Ascending aorta (tissue), 2 donors: ENCODE results near the gene MTRF1L. TPM values are rescaled to one million over a fixed set of nuclear protein-coding genes. Genes with fewer than 3 reads are reported as not detected.
"Not testable (repeated sequence)": the region's sequence is repeated elsewhere in the genome, so short reads cannot be mapped to it uniquely, and the experiment has no call there.

Experiments used
- DNase-seq, 2 donors: peaks; one replicate each; pipeline ENCODE4 v3.0.0-alpha.2; 2019; ENCODE audit warnings: low spot score in 2 of 2
- H3K27ac ChIP-seq, 2 donors: fragments of 200-600 bp; sonication (generic); one replicate each; pipeline ENCODE4 v1.5.1; 2016 to 2017; ENCODE audit warnings: mild to moderate bottlenecking in 1 of 2
- H3K27me3 ChIP-seq: fragments of 200-600 bp; sonication (generic); one replicate; pipeline ENCODE4 v1.5.1; 2017
- H3K36me3 ChIP-seq, 2 donors: fragments of 200-600 bp; sonication (generic); one replicate each; pipeline ENCODE4 v1.5.1; 2016
- H3K4me1 ChIP-seq, 2 donors: fragments of 200-600 bp; sonication (generic); one replicate each; pipeline ENCODE4 v1.5.1; 2016 to 2017; ENCODE audit warnings: mild to moderate bottlenecking in 1 of 2
- H3K4me3 ChIP-seq, 2 donors: fragments of 200-600 bp; sonication (generic); one replicate each; pipeline ENCODE4 v1.5.1; 2016 to 2017; ENCODE audit warnings: mild to moderate bottlenecking in 1 of 2
- H3K9me3 ChIP-seq, 2 donors: fragments of 200-600 bp; sonication (generic); one replicate each; pipeline ENCODE4 v1.5.1; 2016
- intact Hi-C: fragments of 100-400 bp; cut with DNase I; formaldehyde crosslinking; loops from one replicate; pipeline ENCODE4 v1.15.1; 2023
- total RNA-seq: library from RNA; depleted of rRNA; stranded (reverse); fragments of >200 nt; gene quantifications from one replicate; pipeline ENCODE4 v1.1.0, GENCODE V29; 2016
- TF ChIP-seq, protein P1 (sequence below), 3 experiments: fragments of 200-600 bp in 2 of 3; fragments of 450-650 bp in 1 of 3; sonication (generic) in 2 of 3; IDR thresholded peaks; one replicate each; pipeline ENCODE4 v1.5.1; 2016 to 2019; ENCODE audit warnings: antibody characterized with exemption in 3 of 3, mild to moderate bottlenecking in 1 of 3, moderate library complexity in 1 of 3

Gene MTRF1L
- total RNA-seq, 1 donor from 2014 or later: 105 TPM

DNA sequence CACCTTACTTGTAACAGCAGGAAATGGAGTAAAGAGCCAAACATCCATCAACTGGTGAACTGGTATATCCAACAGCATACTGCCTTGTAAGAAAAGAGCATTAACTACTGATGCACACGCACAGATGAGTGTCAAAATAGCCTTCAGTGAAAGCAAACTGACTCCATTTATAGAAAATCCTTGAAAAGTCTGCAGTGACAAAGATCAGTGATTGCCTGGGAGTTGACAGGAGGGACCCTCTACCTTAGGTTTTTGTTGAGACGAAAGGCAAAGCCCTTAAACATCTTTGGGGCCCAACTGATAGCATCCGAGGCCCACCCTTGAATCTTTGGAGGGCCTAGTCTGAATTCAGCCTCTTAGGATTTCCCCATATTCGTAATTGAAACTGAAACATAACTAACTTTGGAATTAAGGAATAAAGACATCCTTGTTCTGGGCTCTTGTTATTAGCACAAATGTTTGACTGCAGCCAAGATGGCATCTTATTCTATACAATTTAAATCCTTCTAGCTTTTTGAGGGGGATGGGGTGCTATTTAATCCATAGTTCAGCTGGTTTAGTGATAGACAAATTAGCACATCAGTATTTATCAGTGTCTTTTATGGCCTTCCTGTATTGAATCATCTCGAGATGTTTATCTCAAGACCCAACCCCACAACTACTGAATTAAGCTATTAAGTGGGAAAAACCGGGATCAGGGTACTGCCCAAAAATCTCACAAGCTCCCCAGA, 32.7 kb downstream of the MTRF1L start:
- Histone ChIP-seq H3K36me3 (peaks cover 24 to 51% of the 10 kb centered on the region in 2 donors), H3K4me1 (no peaks in the 10 kb centered on the region), H3K9me3 (peaks cover 0 to 5% of the 10 kb centered on the region in 2 donors), H3K27ac (no peak overlapping the region), H3K4me3 (no peak overlapping the region), H3K27me3 (no peaks in the 10 kb centered on the region)
- TF ChIP-seq, protein P1, sequence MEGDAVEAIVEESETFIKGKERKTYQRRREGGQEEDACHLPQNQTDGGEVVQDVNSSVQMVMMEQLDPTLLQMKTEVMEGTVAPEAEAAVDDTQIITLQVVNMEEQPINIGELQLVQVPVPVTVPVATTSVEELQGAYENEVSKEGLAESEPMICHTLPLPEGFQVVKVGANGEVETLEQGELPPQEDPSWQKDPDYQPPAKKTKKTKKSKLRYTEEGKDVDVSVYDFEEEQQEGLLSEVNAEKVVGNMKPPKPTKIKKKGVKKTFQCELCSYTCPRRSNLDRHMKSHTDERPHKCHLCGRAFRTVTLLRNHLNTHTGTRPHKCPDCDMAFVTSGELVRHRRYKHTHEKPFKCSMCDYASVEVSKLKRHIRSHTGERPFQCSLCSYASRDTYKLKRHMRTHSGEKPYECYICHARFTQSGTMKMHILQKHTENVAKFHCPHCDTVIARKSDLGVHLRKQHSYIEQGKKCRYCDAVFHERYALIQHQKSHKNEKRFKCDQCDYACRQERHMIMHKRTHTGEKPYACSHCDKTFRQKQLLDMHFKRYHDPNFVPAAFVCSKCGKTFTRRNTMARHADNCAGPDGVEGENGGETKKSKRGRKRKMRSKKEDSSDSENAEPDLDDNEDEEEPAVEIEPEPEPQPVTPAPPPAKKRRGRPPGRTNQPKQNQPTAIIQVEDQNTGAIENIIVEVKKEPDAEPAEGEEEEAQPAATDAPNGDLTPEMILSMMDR (IDR thresholded peaks at IDR 0.05): no peak
- intact Hi-C loops: no loop called here
- no peak for DNase-seq

DNA sequence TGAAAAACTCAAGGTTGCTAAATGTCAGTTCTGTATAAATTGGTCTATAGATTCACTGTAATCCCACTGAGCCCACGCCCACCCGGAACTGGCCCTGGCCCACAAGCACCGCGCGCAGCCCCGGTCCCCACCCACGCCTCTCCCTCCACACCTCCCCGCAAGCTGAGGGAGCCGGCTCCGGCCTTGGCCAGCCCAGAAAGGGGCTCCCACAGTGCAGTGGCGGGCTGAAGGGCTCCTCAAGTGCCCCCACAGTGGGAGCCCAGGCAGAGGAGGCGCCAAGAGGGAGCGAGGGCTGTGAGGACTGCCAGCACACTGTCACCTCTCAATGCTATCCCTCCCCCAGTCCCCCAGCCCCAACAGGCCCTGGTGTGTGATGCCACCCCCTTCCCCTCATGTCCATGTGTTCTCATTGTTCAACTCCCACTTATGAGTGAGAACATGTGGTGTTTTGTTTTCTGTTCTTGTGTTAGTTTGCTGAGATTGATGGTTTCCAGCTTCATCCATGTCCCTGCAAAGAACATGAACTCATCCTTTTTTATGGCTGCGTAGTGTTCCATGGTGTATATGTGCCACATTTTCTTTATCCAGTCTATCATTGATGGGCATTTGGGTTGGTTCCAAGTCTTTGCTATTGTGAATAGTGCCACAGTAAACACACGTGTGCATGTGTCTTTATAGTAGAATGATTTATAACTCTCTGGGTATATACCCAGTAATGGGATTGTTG, 36.2 kb downstream of the MTRF1L start:
- intact Hi-C loops, H3K27me3 ChIP-seq, DNase-seq: not testable (repeated sequence)

DNA sequence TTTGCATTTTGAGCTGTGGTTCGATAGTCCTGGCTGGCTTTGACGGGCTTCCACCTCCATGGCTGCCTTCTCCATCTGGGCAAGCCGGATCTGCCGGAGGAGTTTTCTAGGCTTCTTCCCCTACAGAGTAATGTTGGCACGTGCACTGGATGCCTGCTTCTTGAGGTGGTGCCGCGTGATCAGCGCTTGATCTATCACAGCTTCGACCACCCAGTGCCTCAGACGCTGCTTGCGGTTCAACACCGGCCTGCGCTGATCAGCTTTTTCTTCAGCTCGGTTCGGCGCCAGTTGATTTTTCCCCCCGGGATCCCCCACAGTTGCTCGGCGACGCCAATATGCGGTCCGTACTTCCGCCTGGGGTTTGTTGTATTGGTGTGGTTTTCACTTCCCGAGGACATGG, 43.2 kb downstream of the MTRF1L start:
- Histone ChIP-seq H3K36me3 (no peaks in the 10 kb centered on the region), H3K4me1 (no peaks in the 10 kb centered on the region), H3K9me3 (no peaks in the 10 kb centered on the region), H3K27me3 (no peaks in the 10 kb centered on the region), H3K4me3 (no peak overlapping the region), H3K27ac (no peak overlapping the region)
- TF ChIP-seq, protein P1 (IDR thresholded peaks at IDR 0.05): no peak
- DNase-seq: no peak
- intact Hi-C loops: no loop called here

More for the DNA sequence above, 36.2 kb downstream of the MTRF1L start:
- not testable (repeated sequence) for H3K4me3 ChIP-seq, H3K4me1 ChIP-seq, H3K27ac ChIP-seq, H3K9me3 ChIP-seq
- peaks cover 16 to 19% of the 10 kb centered on the region in 2 donors for H3K36me3 ChIP-seq

DNA sequence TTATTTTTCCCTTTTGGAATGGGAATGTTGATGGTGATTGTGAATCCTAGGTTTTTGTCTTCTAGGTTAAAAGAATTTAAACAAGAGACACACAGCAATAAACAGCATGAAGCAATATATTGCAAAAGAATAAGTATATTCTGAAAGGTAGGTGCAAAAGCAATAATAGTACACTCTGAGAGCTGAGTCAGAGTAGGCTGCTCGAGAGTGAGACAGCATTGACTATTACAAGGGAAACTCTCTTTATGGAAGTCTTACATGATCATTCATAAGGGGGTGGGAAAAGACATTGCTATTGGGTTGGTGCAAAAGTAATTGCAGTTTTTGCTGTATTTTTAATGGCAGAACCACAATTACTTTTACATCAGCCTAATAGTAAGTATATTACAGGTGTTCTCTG, 44.7 kb downstream of the MTRF1L start:
- no peak for DNase-seq
- TF ChIP-seq, protein P1 (IDR thresholded peaks at IDR 0.05): no peak
- Histone ChIP-seq H3K27ac (no peak overlapping the region), H3K4me3 (no peak overlapping the region), H3K4me1 (no peaks in the 10 kb centered on the region), H3K36me3 (no peaks in the 10 kb centered on the region), H3K9me3 (no peaks in the 10 kb centered on the region), H3K27me3 (no peaks in the 10 kb centered on the region)
- intact Hi-C loops: no loop called here

DNA sequence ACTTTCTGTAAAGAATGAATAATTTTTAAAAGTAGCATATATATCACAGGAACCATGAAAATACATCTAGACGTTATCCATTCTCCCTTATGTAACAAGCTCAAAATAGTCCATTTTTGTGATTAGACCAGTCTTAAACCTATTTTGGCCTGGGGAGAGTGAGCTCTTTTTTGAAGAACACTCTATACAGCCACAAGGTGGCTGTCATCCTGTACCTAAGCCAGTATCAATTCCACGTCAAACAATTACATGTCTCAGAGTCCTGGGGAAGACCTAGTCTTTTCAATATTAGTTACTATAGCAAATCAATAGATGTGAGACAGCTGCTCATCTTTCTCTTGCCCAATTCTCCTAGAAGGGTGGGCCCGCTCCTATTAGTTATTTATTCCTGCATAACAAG, 48.1 kb downstream of the MTRF1L start:
- Histone ChIP-seq H3K27ac (no peak overlapping the region), H3K4me1 (no peaks in the 10 kb centered on the region), H3K27me3 (no peaks in the 10 kb centered on the region), H3K4me3 (no peak overlapping the region), H3K36me3 (no peaks in the 10 kb centered on the region), H3K9me3 (no peaks in the 10 kb centered on the region)
- TF ChIP-seq, protein P1 (IDR thresholded peaks at IDR 0.05): no peak
- intact Hi-C loops: no loop called here
- DNase-seq: no peak

DNA sequence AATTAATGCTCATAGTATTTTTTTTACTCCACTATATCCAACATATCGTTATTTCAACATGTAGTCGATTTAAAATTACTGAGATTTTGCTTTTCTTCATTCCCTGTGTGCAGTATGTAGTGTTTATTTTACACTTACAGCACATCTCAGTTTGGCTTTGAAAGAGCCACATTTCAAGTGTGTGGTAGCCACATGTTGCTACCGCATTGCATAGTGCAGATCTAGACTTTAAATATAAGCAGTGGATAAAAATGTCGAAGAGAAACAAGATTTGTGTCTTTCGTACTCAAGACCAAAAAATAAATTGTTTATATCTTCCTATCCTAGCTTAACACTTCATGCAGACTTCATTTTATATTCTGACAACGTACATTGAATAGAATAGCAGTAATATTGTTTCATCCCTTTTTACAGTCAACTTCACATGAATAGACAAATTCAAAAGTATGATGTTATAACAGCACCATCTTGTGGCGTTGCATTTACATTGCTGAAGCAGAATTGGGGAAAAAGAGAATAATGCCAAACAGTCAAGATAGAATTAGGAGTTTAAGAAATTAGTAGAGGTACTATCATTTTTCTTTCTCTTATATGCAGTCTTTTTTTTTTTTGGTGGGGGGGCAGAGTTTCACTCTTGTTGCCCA, 49.5 kb downstream of the MTRF1L start:
- intact Hi-C loops: no loop called here
- H3K4me3 ChIP-seq: no peak overlapping the region
- DNase-seq: no peak

More for the DNA sequence above, 49.5 kb downstream of the MTRF1L start:
- TF ChIP-seq, protein P1 (IDR thresholded peaks at IDR 0.05): peak in 2 of 3 experiments; percentile 10 to 33
- Histone ChIP-seq H3K4me1 (no peaks in the 10 kb centered on the region), H3K9me3 (no peaks in the 10 kb centered on the region), H3K27me3 (no peaks in the 10 kb centered on the region), H3K27ac (no peak overlapping the region), H3K36me3 (no peaks in the 10 kb centered on the region)
